ENCODE results near the gene FABP6. TPM values are rescaled to one million over a fixed set of nuclear protein-coding genes. Genes with fewer than 3 reads are reported as not detected.

Gene FABP6
- total RNA-seq, 5 donors from 2014 or later (not counting 1 experiment from before 2014, with no cell fraction given), result not detected

DNA sequence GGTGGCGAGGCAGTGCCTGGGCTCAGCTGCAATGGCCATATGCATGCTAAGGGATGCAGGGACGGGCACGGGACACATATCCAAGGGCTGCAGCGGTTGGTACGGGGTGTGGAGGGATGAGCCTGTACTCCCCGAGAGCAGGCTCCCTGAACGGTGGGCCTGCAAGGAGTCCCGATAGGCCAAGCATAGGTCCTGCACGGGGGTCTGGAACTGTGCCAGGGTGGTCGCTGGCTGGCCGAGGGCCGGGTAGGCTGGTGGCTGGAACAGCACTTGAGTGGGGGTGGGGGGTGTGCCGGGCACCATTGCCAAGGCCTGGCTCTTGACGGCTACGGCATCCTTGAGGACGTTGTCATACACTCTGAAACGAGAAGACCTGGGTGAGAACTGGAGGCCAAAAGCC, 24.1 kb downstream of the FABP6 start:
- H3K27me3 Mint-ChIP-seq, result no peaks in the 10 kb centered on the region
- no peaks in the 10 kb centered on the region for H3K36me3 Mint-ChIP-seq
- H3K4me3 ChIP-seq (ENCODE audit: control insufficient read depth in 1 of 2, extremely low read depth in 1 of 2, low read length in 1 of 2), result no peak overlapping the region
- DNase-seq (no peak), ATAC-seq (replicated peaks in 1 of 4) (no peak)
- WGBS (ENCODE audit: insufficient coverage), result 86% methylated on average over 17 of the region's 17 CpGs
- no peak overlapping the region for H3K4me3 Mint-ChIP-seq
- CTCF ChIA-PET, result no interaction called here
- no peak overlapping the region for H3K27ac Mint-ChIP-seq
- H3K4me1 Mint-ChIP-seq, result no peaks in the 10 kb centered on the region
- H3K9me3 ChIP-seq, result no peaks in the 10 kb centered on the region
- H3K9me3 Mint-ChIP-seq, result no peaks in the 10 kb centered on the region
- H3K36me3 ChIP-seq (ENCODE audit: control insufficient read depth in 2 of 2, extremely low read depth in 1 of 2, insufficient read depth in 1 of 2, low read length in 1 of 2), result no peaks in the 10 kb centered on the region
- H3K27ac ChIP-seq (ENCODE audit: low read length), result no peak overlapping the region
- H3K4me1 ChIP-seq (ENCODE audit: control insufficient read depth in 1 of 2, extremely low read depth in 1 of 2, insufficient read depth in 2 of 2, low read length in 2 of 2), result no peaks in the 10 kb centered on the region
- peaks cover 0 to 13% of the 10 kb centered on the region in 2 experiments for H3K27me3 ChIP-seq (replicated peaks in 1 of 2; ENCODE audit: control insufficient read depth in 2 of 2, extremely low read depth in 1 of 2, insufficient read depth in 2 of 2, low read length in 1 of 2)
- POLR2A ChIA-PET, result no interaction called here

DNA sequence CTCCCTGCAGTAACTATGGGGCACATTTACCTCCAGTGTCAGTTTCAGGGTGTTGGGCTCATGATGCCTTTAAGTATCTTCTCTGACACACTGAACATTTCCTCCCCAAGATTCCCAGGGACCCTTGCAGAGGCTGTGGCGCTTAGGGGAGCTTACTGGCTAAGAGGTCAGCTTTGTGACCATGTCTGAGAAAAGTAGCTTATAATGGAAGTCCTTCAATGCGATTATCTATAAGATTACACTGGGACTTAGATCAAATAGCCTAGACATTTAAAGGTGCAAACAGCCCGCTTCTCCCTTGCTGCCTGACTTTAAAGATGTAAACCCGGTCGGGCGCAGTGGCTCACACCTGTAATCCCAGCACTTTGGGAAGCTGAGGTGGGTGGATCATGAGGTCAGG, 25.4 kb downstream of the FABP6 start:
- 86% methylated on average over 1 of the region's 6 CpGs for WGBS (ENCODE audit: insufficient coverage)
- Mint-ChIP-seq H3K27me3 (no peaks in the 10 kb centered on the region), H3K9me3 (no peaks in the 10 kb centered on the region), H3K4me1 (no peaks in the 10 kb centered on the region), H3K27ac (no peak overlapping the region), H3K36me3 (no peaks in the 10 kb centered on the region), H3K4me3 (no peak overlapping the region)
- Histone ChIP-seq H3K27me3 (replicated peaks in 1 of 2; ENCODE audit: control insufficient read depth in 2 of 2, extremely low read depth in 1 of 2, insufficient read depth in 2 of 2, low read length in 1 of 2) (peaks cover 0 to 17% of the 10 kb centered on the region in 2 experiments), H3K27ac (ENCODE audit: low read length) (no peak overlapping the region), H3K4me3 (ENCODE audit: control insufficient read depth in 1 of 2, extremely low read depth in 1 of 2, low read length in 1 of 2) (no peak overlapping the region), H3K9me3 (no peaks in the 10 kb centered on the region), H3K36me3 (ENCODE audit: control insufficient read depth in 2 of 2, extremely low read depth in 1 of 2, insufficient read depth in 1 of 2, low read length in 1 of 2) (no peaks in the 10 kb centered on the region), H3K4me1 (ENCODE audit: control insufficient read depth in 1 of 2, extremely low read depth in 1 of 2, insufficient read depth in 2 of 2, low read length in 2 of 2) (no peaks in the 10 kb centered on the region)
- ChIA-PET CTCF (interaction anchor here in 1 of 2 donors (1.0 kb wide), 1 partner anchor 90 kb away, joined by 4 read pairs; no protein-coding TSS in a partner anchor), POLR2A (no interaction called here)
- ATAC-seq (replicated peaks in 1 of 4), result no peak
- no peak for DNase-seq

DNA sequence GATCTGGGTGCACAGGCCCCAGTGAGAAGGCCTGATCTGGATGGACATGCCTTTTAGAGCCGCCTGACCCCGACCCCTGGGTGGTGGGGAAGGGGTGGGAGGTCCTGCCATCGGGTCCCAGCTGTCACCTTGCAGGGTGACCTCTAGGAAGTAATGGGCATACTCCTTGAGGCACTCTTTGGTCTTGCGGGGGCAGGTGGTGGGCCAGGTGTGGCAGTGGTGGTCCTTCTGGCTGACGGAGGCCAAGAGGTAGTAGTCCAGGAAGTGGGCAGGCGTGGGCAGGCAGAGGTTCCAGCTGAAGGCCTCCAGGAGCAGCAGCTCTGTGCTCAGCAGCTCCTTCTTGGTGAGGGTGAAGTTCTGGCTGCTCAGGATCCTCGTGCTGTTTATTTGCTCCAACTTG, 30.0 kb downstream of the FABP6 start:
- peaks cover 2 to 15% (median 5%) of the 10 kb centered on the region in 3 donors for H3K4me1 Mint-ChIP-seq
- CTCF ChIA-PET, result no interaction called here
- Histone ChIP-seq H3K9me3 (no peaks in the 10 kb centered on the region), H3K4me1 (ENCODE audit: control insufficient read depth in 1 of 2, extremely low read depth in 1 of 2, insufficient read depth in 2 of 2, low read length in 2 of 2) (peaks cover 0 to 2% of the 10 kb centered on the region in 2 experiments), H3K27me3 (replicated peaks in 1 of 2; ENCODE audit: control insufficient read depth in 2 of 2, extremely low read depth in 1 of 2, insufficient read depth in 2 of 2, low read length in 1 of 2) (peaks cover 0 to 27% of the 10 kb centered on the region in 2 experiments), H3K4me3 (ENCODE audit: control insufficient read depth in 1 of 2, extremely low read depth in 1 of 2, low read length in 1 of 2) (no peak overlapping the region), H3K27ac (ENCODE audit: low read length) (no peak overlapping the region), H3K36me3 (ENCODE audit: control insufficient read depth in 2 of 2, extremely low read depth in 1 of 2, insufficient read depth in 1 of 2, low read length in 1 of 2) (no peaks in the 10 kb centered on the region)
- 54% methylated on average over 7 of the region's 7 CpGs for WGBS (ENCODE audit: insufficient coverage)
- ATAC-seq (replicated peaks in 1 of 4), result no peak
- no peak overlapping the region for H3K27ac Mint-ChIP-seq
- POLR2A ChIA-PET, result no interaction called here
- DNase-seq, result no peak
- no peak overlapping the region for H3K4me3 Mint-ChIP-seq
- H3K27me3 Mint-ChIP-seq, result peaks cover 4 to 9% of the 10 kb centered on the region in 2 donors
- H3K36me3 Mint-ChIP-seq, result no peaks in the 10 kb centered on the region
- no peaks in the 10 kb centered on the region for H3K9me3 Mint-ChIP-seq

DNA sequence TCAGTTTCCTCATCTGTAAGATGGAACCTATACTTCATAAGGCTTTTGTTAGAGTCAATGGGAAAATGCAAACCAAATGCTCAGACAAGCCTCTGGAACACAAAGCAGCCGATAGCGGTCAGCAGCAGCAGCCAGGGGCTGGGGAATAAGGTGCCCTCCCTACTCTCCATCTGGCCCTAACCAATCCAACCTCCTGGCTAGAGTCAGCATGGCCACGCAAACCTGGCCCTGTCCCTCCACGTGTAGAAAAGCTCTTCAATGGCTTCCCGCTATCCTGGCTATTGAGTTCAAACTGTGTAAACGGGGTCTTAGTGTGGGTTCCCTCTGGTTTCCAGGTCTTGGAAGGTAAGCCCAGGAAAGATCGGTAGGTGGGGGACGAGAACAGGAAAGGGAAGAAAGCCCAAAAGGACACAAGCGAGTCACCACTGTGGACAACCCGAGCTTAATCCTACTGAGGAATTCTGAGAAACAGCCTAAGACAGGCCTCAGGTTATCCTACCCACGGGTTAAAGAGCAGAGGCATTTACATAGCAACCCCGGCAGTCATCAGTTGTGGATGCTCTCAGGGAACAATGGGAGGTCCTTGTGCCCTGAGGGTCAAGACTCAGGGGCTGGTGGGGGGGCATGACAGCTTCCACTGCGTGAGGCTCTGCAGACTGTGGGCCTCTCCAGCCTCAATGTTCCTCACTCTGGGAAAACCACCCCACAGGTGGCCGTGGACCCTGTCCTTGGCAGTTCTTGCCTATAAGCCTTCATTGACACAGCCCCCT, 30.9 kb downstream of the FABP6 start:
- H3K36me3 ChIP-seq (ENCODE audit: control insufficient read depth in 2 of 2, extremely low read depth in 1 of 2, insufficient read depth in 1 of 2, low read length in 1 of 2), result no peaks in the 10 kb centered on the region
- POLR2A ChIA-PET, result no interaction called here
- Mint-ChIP-seq H3K4me1 (peaks cover 2 to 15% (median 5%) of the 10 kb centered on the region in 3 donors), H3K27me3 (peaks cover 4 to 9% of the 10 kb centered on the region in 2 donors), H3K4me3 (no peak overlapping the region), H3K27ac (no peak overlapping the region), H3K36me3 (no peaks in the 10 kb centered on the region), H3K9me3 (no peaks in the 10 kb centered on the region)
- no peak for ATAC-seq (replicated peaks in 1 of 4)
- peaks cover 0 to 2% of the 10 kb centered on the region in 2 experiments for H3K4me1 ChIP-seq (ENCODE audit: control insufficient read depth in 1 of 2, extremely low read depth in 1 of 2, insufficient read depth in 2 of 2, low read length in 2 of 2)
- no peak overlapping the region for H3K4me3 ChIP-seq (ENCODE audit: control insufficient read depth in 1 of 2, extremely low read depth in 1 of 2, low read length in 1 of 2)
- no peaks in the 10 kb centered on the region for H3K9me3 ChIP-seq
- DNase-seq, result no peak
- CTCF ChIA-PET, result no interaction called here
- H3K27me3 ChIP-seq (replicated peaks in 1 of 2; ENCODE audit: control insufficient read depth in 2 of 2, extremely low read depth in 1 of 2, insufficient read depth in 2 of 2, low read length in 1 of 2), result peaks cover 0 to 27% of the 10 kb centered on the region in 2 experiments
- no peak overlapping the region for H3K27ac ChIP-seq (ENCODE audit: low read length)
- whole genome bisulfite sequencing (ENCODE audit: insufficient coverage), result 81% methylated on average over 10 of the region's 14 CpGs

DNA sequence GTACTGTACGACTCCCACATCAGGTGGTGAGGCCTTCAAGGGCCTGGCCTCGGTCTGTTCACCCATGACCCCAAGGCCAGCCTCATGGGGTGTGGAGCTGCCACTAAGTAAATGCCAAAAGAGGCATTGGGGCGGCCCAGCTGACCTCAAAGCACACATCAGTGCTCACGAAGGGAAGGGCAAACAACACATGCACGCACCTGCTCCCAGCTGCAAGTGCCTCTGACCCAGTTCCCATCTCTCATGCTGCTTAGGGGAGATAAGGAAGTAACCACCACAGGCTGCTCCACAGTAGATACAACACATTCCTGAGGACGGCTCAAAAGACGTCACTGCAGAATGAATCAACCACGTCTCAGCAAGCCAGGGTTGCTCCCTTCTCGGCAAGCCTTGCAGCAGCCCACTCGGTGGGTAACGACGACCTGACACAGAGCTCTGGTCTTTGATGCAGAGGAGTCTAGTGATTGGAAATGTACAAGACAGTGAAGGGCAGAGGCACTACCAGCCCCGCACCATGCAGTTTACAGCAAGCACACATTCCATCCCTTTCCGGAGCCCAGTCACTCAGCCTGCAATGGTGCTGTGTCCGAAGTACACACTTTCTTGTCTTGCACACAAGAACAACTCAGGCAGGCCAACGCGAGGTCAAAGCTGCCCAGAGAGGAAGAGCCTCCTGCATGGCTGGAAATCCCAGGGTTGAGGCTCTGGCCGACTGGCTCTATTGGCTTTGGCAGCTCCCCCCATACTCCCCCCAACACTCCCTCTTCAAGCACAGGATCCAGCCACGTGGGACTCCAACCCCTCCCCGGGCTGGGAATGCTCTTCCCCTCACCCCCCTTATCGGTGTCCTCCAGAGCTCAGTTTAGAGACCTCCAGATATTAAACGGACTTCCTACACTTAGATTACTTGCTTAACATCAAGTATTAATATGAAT, 31.8 kb downstream of the FABP6 start:
- Mint-ChIP-seq H3K4me3 (no peak overlapping the region), H3K36me3 (no peaks in the 10 kb centered on the region), H3K27me3 (peaks cover 4 to 9% of the 10 kb centered on the region in 2 donors), H3K9me3 (no peaks in the 10 kb centered on the region), H3K4me1 (peaks cover 2 to 15% (median 5%) of the 10 kb centered on the region in 3 donors), H3K27ac (no peak overlapping the region)
- POLR2A ChIA-PET, result no interaction called here
- Histone ChIP-seq H3K4me3 (ENCODE audit: control insufficient read depth in 1 of 2, extremely low read depth in 1 of 2, low read length in 1 of 2) (no peak overlapping the region), H3K4me1 (ENCODE audit: control insufficient read depth in 1 of 2, extremely low read depth in 1 of 2, insufficient read depth in 2 of 2, low read length in 2 of 2) (peaks cover 0 to 2% of the 10 kb centered on the region in 2 experiments), H3K27ac (ENCODE audit: low read length) (no peak overlapping the region), H3K27me3 (replicated peaks in 1 of 2; ENCODE audit: control insufficient read depth in 2 of 2, extremely low read depth in 1 of 2, insufficient read depth in 2 of 2, low read length in 1 of 2) (peaks cover 0 to 29% of the 10 kb centered on the region in 2 experiments), H3K36me3 (ENCODE audit: control insufficient read depth in 2 of 2, extremely low read depth in 1 of 2, insufficient read depth in 1 of 2, low read length in 1 of 2) (no peaks in the 10 kb centered on the region), H3K9me3 (no peaks in the 10 kb centered on the region)
- CTCF ChIA-PET, result no interaction called here
- WGBS (ENCODE audit: insufficient coverage), result 61% methylated on average over 9 of the region's 22 CpGs
- peak in 1 of 35 experiments; percentile 5 for DNase-seq
- peak in 1 of 4 experiments; percentile 16 for ATAC-seq (replicated peaks in 1 of 4)

DNA sequence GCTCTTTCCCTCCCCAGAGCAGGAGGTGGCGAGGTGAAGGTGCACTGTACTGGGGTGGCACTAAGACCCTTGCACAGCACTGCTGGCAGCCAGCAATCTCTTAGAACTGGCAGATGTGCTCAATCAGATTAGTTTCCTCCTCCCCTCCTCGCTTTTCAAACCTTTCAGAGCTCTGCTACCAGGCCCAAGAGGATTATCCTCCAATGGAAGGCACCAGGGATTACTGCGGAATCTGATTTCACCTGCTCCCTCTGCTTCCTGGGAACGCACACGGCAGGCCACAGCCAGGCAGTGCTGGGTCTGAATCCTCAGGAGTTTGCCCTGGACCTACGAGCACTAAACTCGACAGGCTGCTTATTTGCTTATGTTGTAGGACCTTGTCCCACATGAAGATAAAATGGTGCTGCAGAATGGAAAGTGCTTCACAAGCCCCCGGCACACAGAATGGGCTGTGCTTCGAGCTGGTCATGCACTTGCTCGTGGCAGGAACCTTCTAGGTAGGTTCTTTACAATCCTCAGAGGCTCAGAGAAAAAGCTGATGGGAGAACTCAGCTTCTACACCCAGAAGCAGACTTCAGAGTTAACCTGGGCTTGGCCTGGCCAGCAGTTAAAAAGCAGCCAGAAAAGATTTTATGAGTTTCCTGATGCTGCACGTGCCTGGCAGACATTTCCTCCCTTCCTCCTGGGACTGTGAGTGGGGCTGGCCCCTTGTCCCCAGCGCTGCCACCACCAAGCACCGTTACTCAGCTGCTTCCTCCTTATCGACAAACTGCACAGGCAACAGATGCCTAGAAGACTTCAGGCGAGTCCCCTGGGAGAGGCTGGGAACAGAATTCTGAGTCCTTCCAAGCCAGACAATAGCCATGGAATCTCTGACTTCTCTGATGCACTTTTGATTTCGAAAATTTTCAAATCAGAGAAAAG, 33.1 kb downstream of the FABP6 start:
- H3K27ac Mint-ChIP-seq, result no peak overlapping the region
- DNase-seq, result no peak
- CTCF ChIA-PET, result no interaction called here
- H3K9me3 Mint-ChIP-seq, result no peaks in the 10 kb centered on the region
- H3K4me3 ChIP-seq (ENCODE audit: control insufficient read depth in 1 of 2, extremely low read depth in 1 of 2, low read length in 1 of 2), result no peak overlapping the region
- no peak overlapping the region for H3K4me3 Mint-ChIP-seq
- H3K36me3 Mint-ChIP-seq, result no peaks in the 10 kb centered on the region
- POLR2A ChIA-PET, result no interaction called here
- peaks cover 0 to 2% of the 10 kb centered on the region in 2 experiments for H3K4me1 ChIP-seq (ENCODE audit: control insufficient read depth in 1 of 2, extremely low read depth in 1 of 2, insufficient read depth in 2 of 2, low read length in 2 of 2)
- H3K27me3 Mint-ChIP-seq, result peaks cover 4 to 9% of the 10 kb centered on the region in 2 donors
- H3K27ac ChIP-seq (ENCODE audit: low read length), result no peak overlapping the region
- H3K27me3 ChIP-seq (replicated peaks in 1 of 2; ENCODE audit: control insufficient read depth in 2 of 2, extremely low read depth in 1 of 2, insufficient read depth in 2 of 2, low read length in 1 of 2), result peaks cover 0 to 35% of the 10 kb centered on the region in 2 experiments
- no peak for ATAC-seq (replicated peaks in 1 of 4)
- H3K4me1 Mint-ChIP-seq, result peaks cover 2 to 15% (median 5%) of the 10 kb centered on the region in 3 donors
- 46% methylated on average over 15 of the region's 16 CpGs for WGBS (ENCODE audit: insufficient coverage)
- H3K9me3 ChIP-seq, result no peaks in the 10 kb centered on the region
- H3K36me3 ChIP-seq (ENCODE audit: control insufficient read depth in 2 of 2, extremely low read depth in 1 of 2, insufficient read depth in 1 of 2, low read length in 1 of 2), result no peaks in the 10 kb centered on the region

Measured in T-cell (primary cell).